Activated CD4-positive, CD25-positive, alpha-beta regulatory T cell treated with anti-CD3 and anti-CD28 coated beads, Interleukin-2, amount 50 U/mL, for 16 hours (primary cell): ENCODE data around the gene HOPX.
A peak's percentile ranks its signal among the peaks of the same experiment; 100 is the strongest.
"Not testable (repeated sequence)": the region's sequence is repeated elsewhere in the genome, so short reads cannot be mapped to it uniquely, and the experiment has no call there.

ENCODE experiments used
- DNase-seq: peaks from one replicate; pipeline ENCODE4 v3.0.0-alpha.2; 2020; ENCODE audit warnings: low read depth, low spot score

Gene HOPX, protein sequence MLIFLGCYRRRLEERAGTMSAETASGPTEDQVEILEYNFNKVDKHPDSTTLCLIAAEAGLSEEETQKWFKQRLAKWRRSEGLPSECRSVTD

DNA sequence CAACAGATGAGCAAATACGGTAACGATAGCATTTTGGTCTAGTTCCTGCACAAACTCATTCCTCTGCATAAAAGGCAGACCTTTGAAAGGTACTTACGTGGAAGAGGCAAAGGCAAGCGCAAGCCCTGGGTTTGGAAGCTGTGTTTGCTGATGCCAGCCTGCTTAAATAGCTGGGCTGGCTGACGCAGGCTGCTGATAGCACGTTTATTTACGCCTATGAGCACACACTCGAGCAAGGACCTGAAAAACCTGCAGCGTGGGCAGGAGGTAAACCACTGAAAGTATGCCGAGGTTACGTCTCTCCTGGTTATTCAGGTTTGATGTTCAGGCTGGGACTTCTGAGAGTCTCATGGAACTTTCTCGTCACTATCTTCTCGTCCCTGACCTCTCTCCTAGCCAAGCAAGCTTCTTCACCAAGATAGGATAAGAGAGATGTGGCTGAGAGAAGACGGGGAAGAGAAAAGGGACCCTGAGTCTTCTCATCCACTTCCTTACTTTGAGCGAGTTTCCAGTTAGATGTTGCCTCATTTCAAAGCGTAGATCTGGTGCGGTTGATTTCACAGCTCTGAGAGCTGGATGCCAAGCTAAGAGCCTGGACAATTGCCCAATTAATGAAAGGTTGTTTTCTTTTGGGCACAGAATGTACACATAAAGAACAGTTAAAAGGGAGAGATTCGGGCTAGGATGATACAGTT, at the start of gene HOPX:
Gene HOPX (minus strand): TSS at position 139 of the 695 bp plus-strand sequence. CDS start 23,480 bp downstream, outside the sequence.
- peak; percentile 4 for DNase-seq

GRCh38 chr4:56730097-56730496, 49.0 kb upstream of the HOPX start:
- DNase-seq: no peak

DNA sequence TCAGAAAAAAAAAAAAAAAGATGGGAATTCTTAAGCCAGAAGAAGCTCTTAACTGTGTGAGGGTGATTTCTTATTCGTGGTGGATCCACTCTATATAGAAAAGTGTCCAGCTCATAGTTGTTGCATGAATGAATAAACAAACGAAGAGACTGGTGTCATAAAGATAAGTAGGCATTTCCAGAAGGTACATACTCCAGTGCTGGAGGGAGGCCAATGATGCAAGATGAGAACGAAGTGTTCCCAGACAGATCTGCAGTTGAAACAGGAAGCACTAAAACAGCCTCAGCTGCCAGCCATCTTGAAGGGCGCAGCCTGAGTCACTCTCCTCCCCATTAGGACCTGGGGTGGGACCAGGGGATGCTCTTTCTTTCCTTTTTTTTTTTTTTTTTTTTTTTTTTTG, 47.4 kb upstream of the HOPX start:
- no peak for DNase-seq

DNA sequence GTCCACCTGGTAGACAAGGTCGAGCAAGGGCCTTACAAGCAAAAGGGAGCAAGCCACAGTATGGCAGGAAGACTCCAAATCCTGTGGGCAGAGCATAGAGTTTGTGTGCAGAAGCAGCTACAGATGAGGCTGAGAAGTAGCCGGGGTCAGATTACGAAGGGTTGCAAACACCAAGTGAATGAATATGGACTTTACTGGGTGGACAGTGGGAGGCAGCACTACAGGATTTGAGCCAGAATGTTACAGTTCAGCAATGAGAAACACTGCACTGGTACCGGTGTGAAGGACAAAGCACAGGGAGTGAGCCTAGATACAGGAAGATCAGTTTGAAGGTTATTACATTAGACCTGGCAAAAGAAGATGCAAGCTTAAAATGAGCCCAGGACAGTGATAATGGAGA, 46.1 kb upstream of the HOPX start:
- DNase-seq: no peak

- not testable (repeated sequence) for DNase-seq
Measured at GRCh38 chr4:56726593-56726992, 45.5 kb upstream of the HOPX start.

- no peak for DNase-seq
Measured at GRCh38 chr4:56723659-56724230, 42.6 kb upstream of the HOPX start.

GRCh38 chr4:56723201-56723605, 42.1 kb upstream of the HOPX start:
- DNase-seq: no peak

DNA sequence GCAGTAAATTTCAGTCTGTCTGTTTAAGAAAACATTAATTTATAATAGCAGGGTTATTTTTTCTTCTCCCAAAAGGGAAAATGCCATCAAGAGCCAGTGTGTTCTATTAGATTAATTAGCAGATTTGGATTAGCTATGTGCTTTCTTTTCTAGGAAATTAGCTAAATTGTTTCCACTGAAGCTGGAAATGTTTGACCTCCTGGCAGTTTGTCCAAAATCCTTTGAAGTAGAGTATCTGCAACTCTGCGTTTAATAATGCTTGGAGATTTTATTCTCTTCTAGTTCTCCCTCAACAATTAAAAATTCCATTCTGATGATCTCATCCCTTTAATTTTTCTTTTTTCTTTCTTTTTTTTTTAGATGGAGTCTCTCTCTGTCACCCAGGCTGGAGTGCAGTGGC, 27.1 kb upstream of the HOPX start:
- DNase-seq: no peak

- DNase-seq: no peak
Measured at GRCh38 chr4:56705966-56706365, 24.9 kb upstream of the HOPX start.

- no peak for DNase-seq
Measured at GRCh38 chr4:56705334-56705733, 24.2 kb upstream of the HOPX start.

GRCh38 chr4:56704089-56704871, 23.2 kb upstream of the HOPX start:
- no peak for DNase-seq

- no peak for DNase-seq
Measured at GRCh38 chr4:56703378-56703777, 22.3 kb upstream of the HOPX start.

DNA sequence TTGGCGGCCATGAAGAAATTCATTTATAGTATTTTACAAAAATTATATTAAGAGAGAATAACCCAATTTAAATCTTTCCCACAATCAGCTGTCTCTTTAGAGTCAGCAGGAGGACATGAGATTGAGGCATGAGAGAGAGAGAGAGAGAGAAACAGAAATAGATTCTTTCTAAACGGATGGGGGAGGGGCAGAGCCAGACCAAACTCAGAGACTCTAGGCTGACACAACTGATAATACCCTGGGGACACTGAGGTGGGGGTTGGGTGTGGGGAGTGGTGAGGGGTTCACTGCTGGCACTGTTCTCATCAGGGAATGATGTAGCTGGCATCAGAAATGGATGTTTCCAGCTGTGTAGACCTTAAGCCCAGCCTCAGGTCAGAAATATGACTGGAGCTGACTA, 20.5 kb upstream of the HOPX start:
- DNase-seq: no peak

- no peak for DNase-seq
Measured at GRCh38 chr4:56701161-56701480, 20.0 kb upstream of the HOPX start.

DNA sequence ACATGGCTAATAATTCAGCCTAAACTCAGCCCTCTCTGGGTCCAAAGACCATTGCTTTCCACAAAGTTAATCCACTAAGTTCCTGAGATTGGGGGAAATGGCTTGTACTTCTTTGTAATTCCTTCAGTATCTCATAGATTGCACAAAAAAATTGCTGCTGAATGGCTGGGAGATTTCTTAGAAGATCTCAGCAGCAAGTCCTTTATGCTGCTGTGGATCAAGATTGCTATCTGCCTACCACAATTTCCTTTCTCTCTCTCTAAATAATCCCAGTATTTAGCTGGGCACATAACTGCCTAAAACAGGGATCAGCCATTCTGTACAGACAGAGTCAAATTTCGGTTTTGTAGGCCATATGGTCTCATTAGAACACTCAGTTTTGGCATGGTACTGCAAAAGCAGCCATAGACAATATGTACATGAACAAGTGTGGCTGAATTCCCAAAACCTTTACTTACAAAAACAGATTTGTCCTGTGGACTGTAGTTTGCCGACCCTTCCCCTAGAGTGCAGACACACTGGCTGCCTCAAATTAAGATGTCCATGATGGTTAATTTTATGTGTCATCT, 18.5 kb upstream of the HOPX start:
- DNase-seq: no peak

- DNase-seq: no peak
Measured at GRCh38 chr4:56698329-56698728, 17.2 kb upstream of the HOPX start.

GRCh38 chr4:56696056-56696455, 15.0 kb upstream of the HOPX start:
- no peak for DNase-seq

- not testable (repeated sequence) for DNase-seq
Measured at GRCh38 chr4:56693476-56693875, 12.4 kb upstream of the HOPX start.

- no peak for DNase-seq
Measured at GRCh38 chr4:56692576-56692975, 11.5 kb upstream of the HOPX start.

- DNase-seq: no peak
Measured at GRCh38 chr4:56691425-56691824, 10.3 kb upstream of the HOPX start.

- no peak for DNase-seq
Measured at GRCh38 chr4:56690393-56690792, 9.3 kb upstream of the HOPX start.

- no peak for DNase-seq
Measured at GRCh38 chr4:56689201-56689969, 8.3 kb upstream of the HOPX start.
